Central memory CD8-positive, alpha-beta T cell (primary cell): ENCODE data around the gene SOST.

Experiments
- ATAC-seq: fragments of 150-1000 bp; cut with Tn5 transposase; replicated peaks from 2 replicates; pipeline ENCODE4 v1.10.0; 2022; ENCODE audit warnings: mild to moderate bottlenecking, moderate FRiP score, moderate number of reproducible peaks; ENCODE audit not compliant: poor library complexity, severe bottlenecking; ENCODE audit errors: extremely low read depth
- DNase-seq, 2 donors: peaks; one replicate each; pipeline ENCODE4 v3.0.0; 2021; ENCODE audit warnings: low spot score in 2 of 2
- H3K27ac Mint-ChIP-seq: one replicate; pipeline ENCODE4 v1.8.0; 2022; ENCODE audit warnings: low read depth, mild to moderate bottlenecking, moderate library complexity, mixed read lengths
- H3K27me3 Mint-ChIP-seq: one replicate; pipeline ENCODE4 v1.8.0; 2022; ENCODE audit warnings: mixed read lengths
- H3K36me3 Mint-ChIP-seq: one replicate; pipeline ENCODE4 v1.8.0; 2022; ENCODE audit warnings: mild to moderate bottlenecking, moderate library complexity, mixed read lengths; ENCODE audit not compliant: insufficient read depth
- H3K4me1 Mint-ChIP-seq: one replicate; pipeline ENCODE4 v1.8.0; 2022; ENCODE audit warnings: mixed read lengths
- H3K4me3 Mint-ChIP-seq: one replicate; pipeline ENCODE4 v1.8.0; 2022; ENCODE audit warnings: mild to moderate bottlenecking, moderate library complexity, mixed read lengths
- H3K9me3 Mint-ChIP-seq: one replicate; pipeline ENCODE4 v1.8.0; 2022; ENCODE audit warnings: mixed read lengths

The SOST gene

GRCh38 chr17:43754947-43755346 lies 3.6 kb downstream of the SOST start:
- Mint-ChIP-seq H3K4me1 (peaks cover 16% of the 10 kb centered on the region), H3K9me3 (no peaks in the 10 kb centered on the region), H3K27me3 (peaks cover 85% of the 10 kb centered on the region), H3K36me3 (peaks cover 1% of the 10 kb centered on the region), H3K4me3 (no peak overlapping the region), H3K27ac (no peak overlapping the region)
- ATAC-seq (no peak), DNase-seq (no peak)

- DNase-seq (no peak), ATAC-seq (no peak)
- H3K9me3 Mint-ChIP-seq: no peaks in the 10 kb centered on the region
- no peak overlapping the region for H3K4me3 Mint-ChIP-seq
- H3K4me1 Mint-ChIP-seq: peaks cover 16% of the 10 kb centered on the region
- peaks cover 1% of the 10 kb centered on the region for H3K36me3 Mint-ChIP-seq
- H3K27me3 Mint-ChIP-seq: peaks cover 86% of the 10 kb centered on the region
- H3K27ac Mint-ChIP-seq: no peak overlapping the region
These were observed 5.0 kb downstream of the SOST start for GRCh38 chr17:43753493-43754129.

- peaks cover 79% of the 10 kb centered on the region for H3K27me3 Mint-ChIP-seq
- ATAC-seq: no peak
- no peaks in the 10 kb centered on the region for H3K36me3 Mint-ChIP-seq
- H3K9me3 Mint-ChIP-seq: no peaks in the 10 kb centered on the region
- DNase-seq: no peak
- no peak overlapping the region for H3K4me3 Mint-ChIP-seq
- H3K4me1 Mint-ChIP-seq: peaks cover 16% of the 10 kb centered on the region
- H3K27ac Mint-ChIP-seq: no peak overlapping the region
These were observed 8.4 kb downstream of the SOST start for GRCh38 chr17:43750153-43750552.

- ATAC-seq (no peak), DNase-seq (no peak)
- Mint-ChIP-seq H3K9me3 (no peaks in the 10 kb centered on the region), H3K4me3 (no peak overlapping the region), H3K4me1 (no peaks in the 10 kb centered on the region), H3K27ac (no peak overlapping the region), H3K36me3 (no peaks in the 10 kb centered on the region), H3K27me3 (peaks cover 81% of the 10 kb centered on the region)
These were observed 13.1 kb downstream of the SOST start for GRCh38 chr17:43745541-43745940.

- H3K4me1 Mint-ChIP-seq: no peaks in the 10 kb centered on the region
- H3K27me3 Mint-ChIP-seq: peaks cover 57% of the 10 kb centered on the region
- no peak overlapping the region for H3K4me3 Mint-ChIP-seq
- no peak overlapping the region for H3K27ac Mint-ChIP-seq
- DNase-seq (no peak), ATAC-seq (no peak)
- H3K36me3 Mint-ChIP-seq: no peaks in the 10 kb centered on the region
- H3K9me3 Mint-ChIP-seq: no peaks in the 10 kb centered on the region
These were observed 17.0 kb downstream of the SOST start for GRCh38 chr17:43741636-43742035.

GRCh38 chr17:43740541-43740940 lies 18.1 kb downstream of the SOST start:
- H3K27me3 Mint-ChIP-seq: peaks cover 46% of the 10 kb centered on the region
- no peaks in the 10 kb centered on the region for H3K36me3 Mint-ChIP-seq
- no peaks in the 10 kb centered on the region for H3K9me3 Mint-ChIP-seq
- no peak for DNase-seq
- H3K4me1 Mint-ChIP-seq: no peaks in the 10 kb centered on the region
- no peak overlapping the region for H3K4me3 Mint-ChIP-seq
- no peak for ATAC-seq
- H3K27ac Mint-ChIP-seq: no peak overlapping the region

- Mint-ChIP-seq H3K27ac (no peak overlapping the region), H3K4me3 (no peak overlapping the region), H3K36me3 (no peaks in the 10 kb centered on the region), H3K4me1 (no peaks in the 10 kb centered on the region), H3K9me3 (no peaks in the 10 kb centered on the region), H3K27me3 (peaks cover 18% of the 10 kb centered on the region)
- DNase-seq (no peak), ATAC-seq (no peak)
These were observed 20.9 kb downstream of the SOST start for GRCh38 chr17:43737722-43738121.

- Mint-ChIP-seq H3K9me3 (no peaks in the 10 kb centered on the region), H3K4me1 (no peaks in the 10 kb centered on the region), H3K27ac (no peak overlapping the region), H3K27me3 (peaks cover 9% of the 10 kb centered on the region), H3K4me3 (no peak overlapping the region), H3K36me3 (no peaks in the 10 kb centered on the region)
- DNase-seq (no peak), ATAC-seq (no peak)
These were observed 22.2 kb downstream of the SOST start for GRCh38 chr17:43736389-43736788.

GRCh38 chr17:43734376-43734775 lies 24.2 kb downstream of the SOST start:
- DNase-seq: no peak
- Mint-ChIP-seq H3K9me3 (no peaks in the 10 kb centered on the region), H3K36me3 (no peaks in the 10 kb centered on the region), H3K4me3 (no peak overlapping the region), H3K27me3 (no peaks in the 10 kb centered on the region), H3K27ac (no peak overlapping the region), H3K4me1 (no peaks in the 10 kb centered on the region)
- ATAC-seq: no peak

- no peak overlapping the region for H3K27ac Mint-ChIP-seq
- H3K36me3 Mint-ChIP-seq: no peaks in the 10 kb centered on the region
- H3K9me3 Mint-ChIP-seq: no peaks in the 10 kb centered on the region
- no peak for ATAC-seq
- DNase-seq: no peak
- no peaks in the 10 kb centered on the region for H3K4me1 Mint-ChIP-seq
- H3K27me3 Mint-ChIP-seq: no peaks in the 10 kb centered on the region
- no peak overlapping the region for H3K4me3 Mint-ChIP-seq
These were observed 24.6 kb downstream of the SOST start for GRCh38 chr17:43733956-43734355.

GRCh38 chr17:43732958-43733357 lies 25.6 kb downstream of the SOST start:
- H3K4me1 Mint-ChIP-seq: no peaks in the 10 kb centered on the region
- H3K9me3 Mint-ChIP-seq: no peaks in the 10 kb centered on the region
- DNase-seq (no peak), ATAC-seq (no peak)
- no peak overlapping the region for H3K4me3 Mint-ChIP-seq
- H3K27me3 Mint-ChIP-seq: no peaks in the 10 kb centered on the region
- no peaks in the 10 kb centered on the region for H3K36me3 Mint-ChIP-seq
- no peak overlapping the region for H3K27ac Mint-ChIP-seq

GRCh38 chr17:43728081-43728480 lies 30.5 kb downstream of the SOST start:
- H3K27ac Mint-ChIP-seq: no peak overlapping the region
- no peak overlapping the region for H3K4me3 Mint-ChIP-seq
- H3K27me3 Mint-ChIP-seq: no peaks in the 10 kb centered on the region
- ATAC-seq: no peak
- no peaks in the 10 kb centered on the region for H3K4me1 Mint-ChIP-seq
- H3K36me3 Mint-ChIP-seq: peaks cover 2% of the 10 kb centered on the region
- no peak for DNase-seq
- H3K9me3 Mint-ChIP-seq: no peaks in the 10 kb centered on the region

GRCh38 chr17:43723697-43724359 lies 34.8 kb downstream of the SOST start:
- Mint-ChIP-seq H3K4me1 (peaks cover 11% of the 10 kb centered on the region), H3K9me3 (no peaks in the 10 kb centered on the region), H3K36me3 (peaks cover 13% of the 10 kb centered on the region), H3K4me3 (no peak overlapping the region), H3K27me3 (no peaks in the 10 kb centered on the region), H3K27ac (no peak overlapping the region)
- ATAC-seq (no peak), DNase-seq (no peak)
